BLaER1 (cell line): ENCODE results near the gene SPIRE2.
"Not testable (repeated sequence)": the region's sequence is repeated elsewhere in the genome, so short reads cannot be mapped to it uniquely, and the experiment has no call there.

Experiments used
- H3K27ac ChIP-seq: shearing (Covaris generic); formaldehyde crosslinking; 2 replicates; pipeline ENCODE4 v1.8.1; 2022
- H3K27me3 ChIP-seq: shearing (Covaris generic); formaldehyde crosslinking; 2 replicates; pipeline ENCODE4 v1.8.1; 2022
- H3K36me3 ChIP-seq: shearing (Covaris generic); formaldehyde crosslinking; 2 replicates; pipeline ENCODE4 v1.8.1; 2022
- H3K4me1 ChIP-seq: shearing (Covaris generic); formaldehyde crosslinking; 2 replicates; pipeline ENCODE4 v1.8.1; 2022
- H3K4me2 ChIP-seq: shearing (Covaris generic); formaldehyde crosslinking; 2 replicates; pipeline ENCODE4 v1.8.1; 2022
- H3K4me3 ChIP-seq: shearing (Covaris generic); formaldehyde crosslinking; 2 replicates; pipeline ENCODE4 v1.8.1; 2022
- H3K9ac ChIP-seq: shearing (Covaris generic); formaldehyde crosslinking; 2 replicates; pipeline ENCODE4 v1.8.1; 2022
- H3K9me3 ChIP-seq: shearing (Covaris generic); formaldehyde crosslinking; 2 replicates; pipeline ENCODE4 v1.8.1; 2022
- H4K20me1 ChIP-seq: shearing (Covaris generic); formaldehyde crosslinking; 2 replicates; pipeline ENCODE4 v1.8.1; 2022
- Cebpa-rat ChIP-seq: shearing (Covaris generic); IDR thresholded peaks from 2 replicates; pipeline ENCODE4 v1.8.1; 2022

Gene SPIRE2

DNA sequence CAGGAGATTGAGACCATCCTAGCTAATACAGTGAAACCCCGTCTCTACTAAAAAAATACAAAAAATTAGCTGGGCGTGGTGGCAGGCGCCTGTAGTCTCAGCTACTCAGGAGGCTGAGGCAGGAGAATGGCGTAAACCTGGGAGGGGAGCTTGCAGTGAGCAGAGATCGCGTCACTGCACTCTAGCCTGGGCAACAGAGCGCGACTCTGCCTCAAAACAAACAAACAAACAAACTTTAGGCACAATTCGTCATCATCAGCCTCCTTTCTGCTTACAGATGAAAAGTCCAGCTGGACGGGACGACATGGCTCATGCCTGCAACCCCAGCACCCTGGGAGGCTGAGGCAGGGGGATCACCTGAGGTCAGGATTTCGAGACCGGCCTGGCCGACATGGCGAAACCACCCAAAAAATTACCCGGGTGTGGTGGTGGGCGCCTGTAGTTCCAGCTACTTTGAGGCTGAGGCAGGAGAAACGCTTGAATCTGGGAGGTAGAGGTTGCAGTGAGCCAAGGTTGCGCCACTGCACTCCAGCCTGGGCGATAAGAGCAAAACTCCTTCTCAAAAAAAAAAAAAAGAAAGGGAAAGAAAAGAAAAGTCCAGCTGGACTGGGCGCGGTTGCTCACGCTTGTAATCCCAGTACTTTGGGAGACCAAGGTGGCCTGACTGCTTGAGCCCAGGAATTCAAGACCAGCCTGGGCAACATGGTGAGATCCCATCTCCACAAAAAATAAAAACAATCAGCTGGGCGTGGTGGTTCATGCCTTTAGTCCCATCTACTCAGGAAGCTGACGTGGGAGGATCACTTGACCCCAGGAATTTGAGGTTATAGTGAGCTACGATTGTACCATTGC is 1.5 kb upstream of the SPIRE2 start:
- Histone ChIP-seq H4K20me1 (peaks cover 27% of the 10 kb centered on the region), H3K4me1 (peaks cover 44% of the 10 kb centered on the region), H3K4me2 (peak overlapping the region; percentile 89; the same call in 1 of the 2 replicates), H3K36me3 (no peaks in the 10 kb centered on the region), H3K27me3 (no peaks in the 10 kb centered on the region), H3K9ac (no peak overlapping the region), H3K27ac (no peak overlapping the region), H3K9me3 (no peaks in the 10 kb centered on the region), H3K4me3 (no peak overlapping the region)
- no peak for TF ChIP-seq Cebpa-rat

DNA sequence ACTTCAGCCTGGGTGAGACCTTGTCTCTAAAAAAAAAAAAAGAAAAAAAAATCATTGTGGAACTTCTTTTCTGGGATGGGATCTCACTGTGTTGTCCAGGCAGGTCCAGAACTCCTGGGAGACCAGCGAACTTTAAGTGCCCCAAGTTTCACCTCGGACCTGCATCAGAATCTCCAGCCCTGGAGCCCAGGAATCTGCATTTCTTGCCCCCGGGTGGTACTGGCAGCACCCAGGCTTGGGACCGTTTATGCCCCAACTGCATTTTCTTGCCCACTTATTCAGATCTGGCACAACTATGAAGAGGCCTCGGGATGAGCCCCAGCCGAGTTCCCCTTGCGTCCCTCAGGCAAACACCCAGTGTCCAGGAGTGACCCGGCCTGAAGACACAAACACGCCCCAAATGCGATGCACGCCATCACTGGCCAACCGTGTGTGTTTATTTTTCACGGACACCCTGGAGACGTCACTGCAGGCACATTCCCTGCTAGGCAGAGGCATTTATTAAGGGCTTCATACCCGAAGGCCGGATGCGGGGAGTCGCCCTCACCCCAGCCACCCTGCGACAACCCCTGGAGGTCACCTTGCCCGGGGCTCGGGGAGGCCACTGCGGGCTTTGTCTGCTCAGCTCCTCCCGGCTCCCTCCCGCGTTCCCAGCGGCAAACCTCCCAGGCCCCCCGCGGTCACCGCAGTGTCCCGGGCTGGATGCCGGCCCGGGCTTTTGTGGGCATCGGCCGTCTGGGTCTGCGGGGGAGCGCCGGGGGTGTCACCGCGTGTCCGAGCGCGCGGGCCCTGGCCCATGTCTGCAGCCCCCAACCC is 684 bp upstream of the SPIRE2 start:
- no peaks in the 10 kb centered on the region for H3K36me3 ChIP-seq
- H3K4me1 ChIP-seq: peaks cover 36% of the 10 kb centered on the region
- H3K27me3 ChIP-seq: no peaks in the 10 kb centered on the region
- H3K4me2 ChIP-seq: peak overlapping the region; percentile 89
- H3K9me3 ChIP-seq: no peaks in the 10 kb centered on the region
- no peak overlapping the region for H3K9ac ChIP-seq
- TF ChIP-seq Cebpa-rat: no peak
- no peak overlapping the region for H3K27ac ChIP-seq
- peak overlapping the region; percentile 61 for H3K4me3 ChIP-seq
- peaks cover 27% of the 10 kb centered on the region for H4K20me1 ChIP-seq

DNA sequence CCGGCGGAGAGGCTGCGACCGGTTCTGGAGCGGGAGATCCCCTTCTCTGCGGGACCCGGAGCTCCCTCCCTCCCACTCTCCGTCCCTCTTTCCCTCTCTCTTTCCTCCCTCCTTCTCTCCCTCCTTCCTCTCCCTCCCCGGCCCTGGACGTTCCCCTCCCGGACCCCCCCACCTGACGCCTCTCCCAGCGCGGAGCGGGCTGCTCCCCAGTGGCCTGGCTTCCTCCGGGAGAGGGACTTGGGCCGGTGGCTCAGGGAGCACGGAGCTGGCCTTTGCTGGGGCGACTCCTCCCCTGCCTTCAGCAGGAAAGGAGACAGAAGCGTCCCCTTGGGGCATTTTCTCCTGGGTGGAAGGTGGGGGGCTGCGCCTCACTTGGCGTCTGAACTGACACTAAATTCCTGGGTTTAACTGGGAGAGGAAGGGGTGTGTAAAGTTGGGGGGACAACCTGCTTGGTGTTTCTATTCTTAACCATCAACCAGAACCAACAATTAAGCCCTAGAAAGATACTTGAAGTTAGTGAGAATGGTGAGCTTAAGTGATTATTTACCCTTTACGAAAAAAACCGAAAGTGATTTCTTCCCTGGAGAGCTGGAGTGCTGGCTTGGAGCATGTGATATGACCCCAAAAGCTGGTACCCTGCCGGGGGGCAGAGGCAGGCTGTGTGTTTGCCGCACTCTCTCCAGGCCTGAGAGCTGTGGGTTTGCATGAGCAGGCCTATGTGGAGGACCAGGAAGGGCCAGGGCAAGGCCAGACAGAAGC is 775 bp downstream of the SPIRE2 start:
- peak overlapping the region; percentile 60 for H3K4me3 ChIP-seq
- no peak for TF ChIP-seq Cebpa-rat
- H3K27ac ChIP-seq: no peak overlapping the region

DNA sequence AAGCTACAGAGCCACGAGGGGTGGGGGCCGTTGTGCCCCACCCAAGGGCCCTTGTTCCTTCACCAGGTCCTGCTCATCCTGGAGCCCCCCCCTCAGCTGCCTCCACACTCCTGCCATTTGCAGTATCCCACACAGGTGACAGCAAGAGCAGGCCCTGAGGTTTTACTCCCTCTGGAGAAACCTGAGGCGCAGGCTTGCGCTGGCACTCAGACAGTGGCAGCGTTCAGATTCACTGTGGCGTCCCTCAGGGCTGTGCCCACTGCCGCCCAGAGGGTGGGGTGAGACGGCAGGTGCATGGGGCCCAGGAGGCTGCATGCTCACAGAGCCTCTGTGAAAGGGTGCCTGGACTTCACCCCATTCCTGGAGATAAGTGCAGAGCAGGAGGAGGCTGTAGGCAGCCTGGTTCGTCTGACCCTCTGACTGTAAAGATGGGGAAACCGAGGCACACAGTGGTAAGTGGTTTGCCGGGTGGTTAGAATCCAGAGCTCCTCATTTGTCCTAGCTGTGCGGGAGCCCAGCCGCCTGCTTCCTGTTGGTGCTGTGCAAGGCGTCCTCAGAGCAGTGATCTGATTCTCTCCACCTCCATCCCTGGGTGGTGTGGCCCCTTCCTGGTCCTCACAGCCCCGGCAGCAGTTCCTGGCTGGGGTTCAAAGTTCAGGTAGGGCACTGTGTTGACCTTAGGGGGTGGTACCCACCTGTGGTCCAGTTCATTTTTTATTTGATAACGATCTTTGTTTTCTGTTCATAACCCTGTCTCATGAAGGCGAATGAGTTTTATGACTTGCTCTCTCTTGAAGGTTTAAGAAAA is 1.6 kb downstream of the SPIRE2 start:
- Histone ChIP-seq H3K9ac (no peak overlapping the region), H3K4me2 (peak overlapping the region; percentile 91; the same call in 1 of the 2 replicates), H3K36me3 (0 out of 2 replicates have a peak, but pooled peaks cover 2% of the 10 kb centered on the region), H3K9me3 (peaks cover 13% of the 10 kb centered on the region), H4K20me1 (peaks cover 27% of the 10 kb centered on the region), H3K27ac (no peak overlapping the region), H3K27me3 (no peaks in the 10 kb centered on the region), H3K4me1 (peaks cover 27% of the 10 kb centered on the region), H3K4me3 (no peak overlapping the region)
- no peak for TF ChIP-seq Cebpa-rat

More for the DNA sequence above, 775 bp downstream of the SPIRE2 start:
- Histone ChIP-seq H4K20me1 (peaks cover 27% of the 10 kb centered on the region), H3K27me3 (no peaks in the 10 kb centered on the region), H3K36me3 (no peaks in the 10 kb centered on the region), H3K4me2 (peak overlapping the region; percentile 91), H3K9ac (no peak overlapping the region), H3K4me1 (peaks cover 27% of the 10 kb centered on the region), H3K9me3 (peaks cover 5% of the 10 kb centered on the region)

DNA sequence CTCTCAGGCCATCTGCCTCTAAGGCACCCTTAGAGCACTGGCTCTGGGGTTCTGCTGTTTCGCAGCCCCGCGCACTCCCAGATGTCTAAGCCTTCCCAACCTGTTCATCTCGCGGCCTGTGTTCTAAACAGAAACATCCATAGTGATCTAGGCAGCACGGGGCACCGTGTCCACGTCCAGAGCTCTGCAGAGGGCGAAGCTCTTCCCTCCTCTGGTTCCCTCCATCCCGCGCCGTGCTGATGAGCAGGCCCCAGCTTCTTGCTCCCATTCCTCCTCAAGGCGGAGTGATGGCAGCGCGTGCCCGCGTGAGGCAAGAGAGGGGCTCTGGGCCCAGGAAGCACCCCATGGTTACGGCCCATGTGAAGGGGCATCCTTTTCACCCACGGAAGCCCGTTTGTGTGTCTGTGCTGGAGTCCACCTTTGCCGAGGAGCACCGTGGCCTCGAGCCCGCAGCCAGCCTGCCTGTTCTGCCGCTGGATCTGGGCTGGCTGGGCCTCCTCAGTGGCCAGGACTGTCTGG is 3.6 kb downstream of the SPIRE2 start:
- Histone ChIP-seq H3K4me3 (no peak overlapping the region), H4K20me1 (peaks cover 27% of the 10 kb centered on the region), H3K4me1 (peaks cover 27% of the 10 kb centered on the region), H3K4me2 (no peak overlapping the region), H3K9me3 (peaks cover 21% of the 10 kb centered on the region), H3K36me3 (0 out of 2 replicates have a peak, but pooled peaks cover 3% of the 10 kb centered on the region), H3K27me3 (no peaks in the 10 kb centered on the region), H3K27ac (no peak overlapping the region), H3K9ac (no peak overlapping the region)
- TF ChIP-seq Cebpa-rat: no peak

DNA sequence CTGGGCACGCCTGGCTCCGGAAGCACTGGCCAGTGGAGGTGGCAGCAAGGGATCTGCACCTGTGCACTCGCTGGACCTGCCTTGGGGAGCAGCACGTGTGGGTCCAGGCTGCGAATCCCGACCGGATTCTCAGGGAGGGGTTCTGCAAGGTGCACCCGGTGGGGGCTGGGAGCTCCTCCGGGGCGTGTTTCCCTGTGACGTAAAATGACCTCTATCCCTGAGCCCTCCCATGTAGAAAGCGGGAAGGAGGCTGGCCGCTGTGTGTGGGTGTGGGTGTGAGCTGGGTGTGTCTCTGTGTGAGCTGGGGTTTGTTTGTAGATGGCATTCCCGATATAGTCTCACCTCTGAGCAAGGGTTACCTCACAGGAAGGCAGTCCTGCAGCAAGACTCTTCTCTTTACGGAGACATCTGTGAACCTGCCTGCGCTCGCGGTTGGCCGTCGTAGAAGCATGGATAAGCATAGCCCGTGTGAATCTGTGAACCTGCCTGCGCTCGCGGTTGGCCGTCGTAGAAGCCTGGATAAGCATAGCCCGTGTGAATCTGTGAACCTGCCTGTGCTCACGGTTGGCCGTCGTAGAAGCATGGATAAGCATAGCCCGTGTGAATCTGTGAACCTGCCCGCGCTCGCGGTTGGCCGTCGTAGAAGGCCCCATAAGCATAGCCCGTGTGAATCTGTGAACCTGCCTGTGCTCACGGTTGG is 5.5 kb downstream of the SPIRE2 start:
- not testable (repeated sequence) for H3K9ac ChIP-seq, H3K27ac ChIP-seq, H3K4me2 ChIP-seq, H3K27me3 ChIP-seq, H3K4me3 ChIP-seq, H3K36me3 ChIP-seq
- Histone ChIP-seq H3K4me1 (peaks cover 33% of the 10 kb centered on the region), H4K20me1 (peaks cover 16% of the 10 kb centered on the region), H3K9me3 (peaks cover 21% of the 10 kb centered on the region)

DNA sequence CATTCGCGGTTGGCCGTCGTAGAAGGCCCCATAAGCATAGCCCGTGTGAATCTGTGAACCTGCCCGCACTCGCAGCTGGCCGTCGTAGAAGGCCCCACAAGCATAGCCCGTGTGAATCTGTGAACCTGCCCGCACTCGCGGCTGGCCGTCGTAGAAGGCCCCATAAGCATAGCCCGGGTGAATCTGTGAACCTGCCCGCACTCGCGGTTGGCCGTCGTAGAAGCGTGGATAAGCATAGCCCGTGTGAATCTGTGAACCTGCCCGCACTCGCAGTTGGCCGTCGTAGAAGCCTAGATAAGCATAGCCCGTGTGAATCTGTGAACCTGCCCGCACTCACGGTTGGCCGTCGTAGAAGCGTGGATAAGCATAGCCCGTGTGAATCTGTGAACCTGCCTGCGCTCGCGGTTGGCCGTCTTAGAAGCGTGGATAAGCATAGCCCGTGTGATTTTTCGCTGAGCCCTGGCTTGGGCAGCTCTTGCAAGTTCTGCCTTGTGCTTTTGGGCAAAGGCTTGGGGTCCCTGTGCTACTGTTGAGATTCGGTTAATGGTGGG is 6.6 kb downstream of the SPIRE2 start:
- peaks cover 21% of the 10 kb centered on the region for H3K9me3 ChIP-seq
- not testable (repeated sequence) for H3K27ac ChIP-seq, H3K9ac ChIP-seq, H4K20me1 ChIP-seq, H3K27me3 ChIP-seq, H3K4me3 ChIP-seq, H3K36me3 ChIP-seq, H3K4me2 ChIP-seq
- peaks cover 29% of the 10 kb centered on the region for H3K4me1 ChIP-seq

DNA sequence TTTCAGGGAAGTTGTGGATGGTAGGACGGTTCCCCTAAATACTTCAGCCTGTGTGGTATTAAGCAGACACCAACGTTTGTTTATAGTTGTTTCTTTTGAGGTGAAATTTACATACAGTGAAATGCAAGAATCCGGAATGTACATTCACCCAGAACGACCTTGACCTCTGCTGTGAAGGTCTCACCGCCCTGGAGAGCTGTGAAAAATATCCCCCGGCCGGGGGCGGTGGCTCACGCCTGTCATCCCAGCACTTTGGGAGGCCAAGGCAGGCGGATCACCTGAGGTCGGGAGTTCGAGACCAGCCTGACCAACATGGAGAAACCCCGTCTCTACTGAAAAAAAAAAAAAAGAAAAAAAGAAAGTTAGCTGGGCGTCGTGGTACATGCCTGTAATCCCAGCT is 8.2 kb downstream of the SPIRE2 start:
- H3K27ac ChIP-seq, H4K20me1 ChIP-seq, H3K27me3 ChIP-seq, H3K4me2 ChIP-seq, H3K36me3 ChIP-seq, H3K4me3 ChIP-seq, H3K9ac ChIP-seq: not testable (repeated sequence)
- Histone ChIP-seq H3K4me1 (peaks cover 33% of the 10 kb centered on the region), H3K9me3 (peaks cover 21% of the 10 kb centered on the region)
